ENCODE data around the gene LIMS2.

LIMS2 gene

GRCh38 chr2:127713562-127713961 lies 38.2 kb upstream of the LIMS2 start:
- H3K4me2 ChIP-seq (ENCODE audit: insufficient read depth, low read length, poor library complexity, severe bottlenecking), result no peak overlapping the region
- H2BK15ac ChIP-seq (ENCODE audit: low read length), result no peak overlapping the region

GRCh38 chr2:127712999-127713398 lies 37.7 kb upstream of the LIMS2 start:
- H3K18ac ChIP-seq (ENCODE audit: low read length), result no peak overlapping the region
- no peak overlapping the region for H2BK15ac ChIP-seq (ENCODE audit: low read length)
- no peak overlapping the region for H3K4ac ChIP-seq (ENCODE audit: low read length)
- no peak overlapping the region for H3K4me2 ChIP-seq (ENCODE audit: insufficient read depth, low read length, poor library complexity, severe bottlenecking)
- H3K4me3 ChIP-seq (ENCODE audit: low read length in 2 of 2), result no peak overlapping the region
- H3K23ac ChIP-seq (ENCODE audit: low read depth, low read length, poor library complexity), result no peak overlapping the region
- H2BK5ac ChIP-seq (ENCODE audit: low read length), result no peak overlapping the region
- H3K79me1 ChIP-seq (ENCODE audit: low read depth, low read length), result peaks cover 2% of the 10 kb centered on the region
- no peak for DNase-seq (ENCODE audit: low spot score)
- H3K4me1 ChIP-seq (ENCODE audit: control insufficient read depth in 2 of 2, insufficient read depth in 1 of 2, low read depth in 1 of 2, low read length in 2 of 2), result peaks cover 0 to 9% of the 10 kb centered on the region in 2 donors
- no peak overlapping the region for H2BK12ac ChIP-seq (ENCODE audit: low read length)
- no peak overlapping the region for H3K27ac ChIP-seq (replicated peaks; ENCODE audit: low read length)
- no peak overlapping the region for H2AFZ ChIP-seq (ENCODE audit: low read length)
- H3K27me3 ChIP-seq (ENCODE audit: control insufficient read depth in 3 of 3, insufficient read depth in 3 of 3, low read depth in 1 of 3, low read length in 3 of 3), result no peaks in the 10 kb centered on the region
- no peak overlapping the region for H2AK5ac ChIP-seq (ENCODE audit: low read depth, low read length)
- H3K36me3 ChIP-seq (replicated peaks in 1 of 2; ENCODE audit: control insufficient read depth in 2 of 2, insufficient read depth in 2 of 2, low read length in 2 of 2), result peaks cover 15 to 88% of the 10 kb centered on the region in 2 donors
- no peak overlapping the region for H4K91ac ChIP-seq (ENCODE audit: low read depth, low read length, poor library complexity)
- H4K8ac ChIP-seq (ENCODE audit: low read depth, low read length), result no peak overlapping the region
- no peak overlapping the region for H3K9ac ChIP-seq (ENCODE audit: low read depth, low read length, poor library complexity)
- H3K9me3 ChIP-seq (replicated peaks in 1 of 2; ENCODE audit: control insufficient read depth in 2 of 2, insufficient read depth in 1 of 2, low read depth in 1 of 2, low read length in 2 of 2), result no peaks in the 10 kb centered on the region
- H2BK120ac ChIP-seq (ENCODE audit: low read depth, low read length), result no peak overlapping the region
- no peak overlapping the region for H3K14ac ChIP-seq (ENCODE audit: low read length)
- no CpG with 5 or more reads among the region's 2 CpGs for WGBS, 2 donors (ENCODE audit: extremely low coverage in 2 of 2, insufficient read length in 2 of 2, insufficient replicate concordance in 1 of 2)

More at GRCh38 chr2:127713562-127713961, 38.2 kb upstream of the LIMS2 start:
- WGBS, 2 donors (ENCODE audit: extremely low coverage in 2 of 2, insufficient read length in 2 of 2, insufficient replicate concordance in 1 of 2), result no CpG with 5 or more reads among the region's 25 CpGs
- no peak overlapping the region for H4K91ac ChIP-seq (ENCODE audit: low read depth, low read length, poor library complexity)
- peaks cover 10 to 88% of the 10 kb centered on the region in 2 donors for H3K36me3 ChIP-seq (replicated peaks in 1 of 2; ENCODE audit: control insufficient read depth in 2 of 2, insufficient read depth in 2 of 2, low read length in 2 of 2)
- H2BK120ac ChIP-seq (ENCODE audit: low read depth, low read length), result no peak overlapping the region
- DNase-seq (ENCODE audit: low spot score), result no peak
- H3K79me1 ChIP-seq (ENCODE audit: low read depth, low read length), result peaks cover 2% of the 10 kb centered on the region
- no peaks in the 10 kb centered on the region for H3K27me3 ChIP-seq (ENCODE audit: control insufficient read depth in 3 of 3, insufficient read depth in 3 of 3, low read depth in 1 of 3, low read length in 3 of 3)
- no peak overlapping the region for H3K4me3 ChIP-seq (ENCODE audit: low read length in 2 of 2)
- H3K4ac ChIP-seq (ENCODE audit: low read length), result no peak overlapping the region
- peaks cover 0 to 9% of the 10 kb centered on the region in 2 donors for H3K4me1 ChIP-seq (ENCODE audit: control insufficient read depth in 2 of 2, insufficient read depth in 1 of 2, low read depth in 1 of 2, low read length in 2 of 2)
- no peak overlapping the region for H3K27ac ChIP-seq (replicated peaks; ENCODE audit: low read length)
- H4K8ac ChIP-seq (ENCODE audit: low read depth, low read length), result no peak overlapping the region
- H2AK5ac ChIP-seq (ENCODE audit: low read depth, low read length), result peak overlapping the region; percentile 18
- H2BK12ac ChIP-seq (ENCODE audit: low read length), result no peak overlapping the region
- peak overlapping the region; percentile 13 for H3K9ac ChIP-seq (ENCODE audit: low read depth, low read length, poor library complexity)
- no peak overlapping the region for H3K14ac ChIP-seq (ENCODE audit: low read length)
- H2BK5ac ChIP-seq (ENCODE audit: low read length), result no peak overlapping the region
- no peak overlapping the region for H2AFZ ChIP-seq (ENCODE audit: low read length)
- no peak overlapping the region for H3K23ac ChIP-seq (ENCODE audit: low read depth, low read length, poor library complexity)
- H3K18ac ChIP-seq (ENCODE audit: low read length), result no peak overlapping the region
- no peaks in the 10 kb centered on the region for H3K9me3 ChIP-seq (replicated peaks in 1 of 2; ENCODE audit: control insufficient read depth in 2 of 2, insufficient read depth in 1 of 2, low read depth in 1 of 2, low read length in 2 of 2)

GRCh38 chr2:127709336-127709735 lies 34.0 kb upstream of the LIMS2 start:
- Histone ChIP-seq H3K36me3 (replicated peaks in 1 of 2; ENCODE audit: control insufficient read depth in 2 of 2, insufficient read depth in 2 of 2, low read length in 2 of 2) (peaks cover 21 to 95% of the 10 kb centered on the region in 2 donors), H3K27me3 (ENCODE audit: control insufficient read depth in 3 of 3, insufficient read depth in 3 of 3, low read depth in 1 of 3, low read length in 3 of 3) (no peaks in the 10 kb centered on the region), H3K23ac (ENCODE audit: low read depth, low read length, poor library complexity) (no peak overlapping the region), H4K91ac (ENCODE audit: low read depth, low read length, poor library complexity) (no peak overlapping the region), H2BK120ac (ENCODE audit: low read depth, low read length) (no peak overlapping the region), H2BK5ac (ENCODE audit: low read length) (no peak overlapping the region), H3K79me1 (ENCODE audit: low read depth, low read length) (no peaks in the 10 kb centered on the region), H3K9ac (ENCODE audit: low read depth, low read length, poor library complexity) (no peak overlapping the region), H2BK15ac (ENCODE audit: low read length) (no peak overlapping the region), H4K8ac (ENCODE audit: low read depth, low read length) (no peak overlapping the region), H3K18ac (ENCODE audit: low read length) (no peak overlapping the region), H3K9me3 (replicated peaks in 1 of 2; ENCODE audit: control insufficient read depth in 2 of 2, insufficient read depth in 1 of 2, low read depth in 1 of 2, low read length in 2 of 2) (no peaks in the 10 kb centered on the region), H2AK5ac (ENCODE audit: low read depth, low read length) (no peak overlapping the region), H2AFZ (ENCODE audit: low read length) (no peak overlapping the region), H3K4me2 (ENCODE audit: insufficient read depth, low read length, poor library complexity, severe bottlenecking) (no peak overlapping the region), H3K27ac (replicated peaks; ENCODE audit: low read length) (no peak overlapping the region), H3K4ac (ENCODE audit: low read length) (no peak overlapping the region), H2BK12ac (ENCODE audit: low read length) (no peak overlapping the region), H3K4me1 (ENCODE audit: control insufficient read depth in 2 of 2, insufficient read depth in 1 of 2, low read depth in 1 of 2, low read length in 2 of 2) (peaks cover 0 to 2% of the 10 kb centered on the region in 2 donors), H3K4me3 (ENCODE audit: low read length in 2 of 2) (no peak overlapping the region), H3K14ac (ENCODE audit: low read length) (no peak overlapping the region)
- no peak for DNase-seq (ENCODE audit: low spot score)
- no CpG with 5 or more reads among the region's 13 CpGs for WGBS, 2 donors (ENCODE audit: extremely low coverage in 2 of 2, insufficient read length in 2 of 2, insufficient replicate concordance in 1 of 2)

GRCh38 chr2:127707890-127708648 lies 32.7 kb upstream of the LIMS2 start:
- Histone ChIP-seq H3K36me3 (replicated peaks in 1 of 2; ENCODE audit: control insufficient read depth in 2 of 2, insufficient read depth in 2 of 2, low read length in 2 of 2) (peaks cover 25 to 95% of the 10 kb centered on the region in 2 donors), H3K23ac (ENCODE audit: low read depth, low read length, poor library complexity) (no peak overlapping the region), H4K91ac (ENCODE audit: low read depth, low read length, poor library complexity) (no peak overlapping the region), H3K4me1 (ENCODE audit: control insufficient read depth in 2 of 2, insufficient read depth in 1 of 2, low read depth in 1 of 2, low read length in 2 of 2) (peaks cover 0 to 3% of the 10 kb centered on the region in 2 donors), H2BK15ac (ENCODE audit: low read length) (no peak overlapping the region), H3K4me3 (ENCODE audit: low read length in 2 of 2) (no peak overlapping the region), H3K14ac (ENCODE audit: low read length) (no peak overlapping the region), H3K27ac (replicated peaks; ENCODE audit: low read length) (no peak overlapping the region), H3K9ac (ENCODE audit: low read depth, low read length, poor library complexity) (no peak overlapping the region), H4K8ac (ENCODE audit: low read depth, low read length) (no peak overlapping the region), H3K9me3 (replicated peaks in 1 of 2; ENCODE audit: control insufficient read depth in 2 of 2, insufficient read depth in 1 of 2, low read depth in 1 of 2, low read length in 2 of 2) (peaks cover 0 to 4% of the 10 kb centered on the region in 2 donors), H3K18ac (ENCODE audit: low read length) (no peak overlapping the region), H3K27me3 (ENCODE audit: control insufficient read depth in 3 of 3, insufficient read depth in 3 of 3, low read depth in 1 of 3, low read length in 3 of 3) (no peaks in the 10 kb centered on the region), H3K4ac (ENCODE audit: low read length) (no peak overlapping the region), H3K79me1 (ENCODE audit: low read depth, low read length) (peaks cover 3% of the 10 kb centered on the region), H2BK5ac (ENCODE audit: low read length) (no peak overlapping the region), H2BK120ac (ENCODE audit: low read depth, low read length) (no peak overlapping the region), H2AK5ac (ENCODE audit: low read depth, low read length) (no peak overlapping the region), H2AFZ (ENCODE audit: low read length) (no peak overlapping the region), H3K4me2 (ENCODE audit: insufficient read depth, low read length, poor library complexity, severe bottlenecking) (no peak overlapping the region), H2BK12ac (ENCODE audit: low read length) (no peak overlapping the region)
- no peak for DNase-seq (ENCODE audit: low spot score)
- no CpG with 5 or more reads among the region's 9 CpGs for WGBS, 2 donors (ENCODE audit: extremely low coverage in 2 of 2, insufficient read length in 2 of 2, insufficient replicate concordance in 1 of 2)

Measured in neuronal stem cell (in vitro differentiated cells).